GF-D8 (cell line): Measurements from ENCODE around the gene LCORL.
"Not testable (repeated sequence)": the region's sequence is repeated elsewhere in the genome, so short reads cannot be mapped to it uniquely, and the experiment has no call there.

Experiments
- DNase-seq: peaks from one replicate; lab custom pipeline; 2025; lab: John Stamatoyannopoulos, UW

The LCORL gene

DNA sequence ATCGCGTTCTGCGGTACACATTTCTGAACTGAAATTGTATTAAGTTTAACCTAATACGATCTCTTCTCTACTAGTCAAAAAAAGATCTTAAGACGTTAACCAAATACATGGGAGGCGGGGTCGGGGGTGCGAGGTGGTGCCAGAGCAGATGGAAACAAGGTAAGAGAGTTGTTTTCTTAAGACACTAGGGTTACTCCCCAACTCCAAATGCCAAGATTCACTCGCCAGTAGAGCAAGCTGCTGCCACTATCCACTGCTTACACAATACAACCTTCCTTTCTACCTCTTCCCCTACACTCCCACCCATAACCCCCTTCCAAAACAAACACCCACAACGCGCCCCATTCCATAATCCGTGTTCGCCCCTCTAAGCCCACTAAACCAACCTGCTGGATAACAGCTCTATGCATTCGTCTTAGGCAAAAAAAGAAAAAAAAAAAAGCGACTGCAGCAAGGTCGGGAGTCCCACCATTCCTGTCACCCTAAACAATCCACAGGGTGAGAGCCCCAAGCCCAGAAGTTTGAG is 1.3 kb downstream of the LCORL start:
- DNase-seq: no peak

- DNase-seq: no peak
Observed at GRCh38 chr4:18014269-18014668, 7.3 kb downstream of the LCORL start.

- DNase-seq: no peak
Observed at GRCh38 chr4:18012807-18013462, 8.6 kb downstream of the LCORL start.

GRCh38 chr4:18012134-18012806 is 9.3 kb downstream of the LCORL start:
- DNase-seq: no peak

DNA sequence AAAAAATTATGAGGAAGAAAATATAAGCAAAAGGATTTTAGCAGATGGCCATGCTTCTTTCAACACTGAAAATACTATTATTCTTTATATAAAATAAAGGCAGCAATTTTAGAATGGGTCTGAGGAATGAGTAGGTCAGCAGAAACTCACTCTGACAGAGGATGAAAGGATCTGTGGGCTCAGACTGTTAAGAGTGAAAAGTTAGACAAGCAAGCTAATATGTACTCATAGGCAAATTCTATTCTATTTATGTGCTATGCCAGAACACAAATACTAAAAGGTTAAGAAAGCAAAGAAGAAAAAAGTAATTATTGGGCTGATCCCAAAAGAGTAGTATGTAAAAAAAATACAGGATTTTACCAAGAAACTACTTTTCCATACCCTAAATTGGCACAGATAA is 13.9 kb downstream of the LCORL start:
- DNase-seq: no peak

DNA sequence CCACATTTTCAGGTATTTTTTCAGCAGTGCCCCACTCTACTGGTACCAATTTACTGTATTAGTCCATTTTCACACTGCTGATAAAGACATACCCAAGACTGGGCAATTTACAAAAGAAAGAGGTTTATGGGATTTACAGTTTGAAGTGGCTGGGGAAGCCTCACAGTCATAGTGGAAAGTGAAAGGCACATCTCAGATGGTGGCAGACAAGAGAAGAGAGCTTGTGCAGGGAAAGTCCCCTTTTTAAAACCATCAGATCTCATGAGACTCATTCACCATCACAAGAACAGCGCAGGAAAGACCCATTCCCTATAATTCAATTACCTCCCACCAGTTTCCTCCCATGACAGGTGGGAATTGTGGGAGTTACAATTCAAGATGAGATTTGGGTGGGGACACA is 15.1 kb downstream of the LCORL start:
- not testable (repeated sequence) for DNase-seq

GRCh38 chr4:17997129-17997528 is 24.4 kb downstream of the LCORL start:
- no peak for DNase-seq

- DNase-seq: no peak
Observed at GRCh38 chr4:17995165-17995564, 26.4 kb downstream of the LCORL start.

- no peak for DNase-seq
Observed at GRCh38 chr4:17985832-17986231, 35.7 kb downstream of the LCORL start.

GRCh38 chr4:17981063-17981462 is 40.5 kb downstream of the LCORL start:
- DNase-seq: no peak

DNA sequence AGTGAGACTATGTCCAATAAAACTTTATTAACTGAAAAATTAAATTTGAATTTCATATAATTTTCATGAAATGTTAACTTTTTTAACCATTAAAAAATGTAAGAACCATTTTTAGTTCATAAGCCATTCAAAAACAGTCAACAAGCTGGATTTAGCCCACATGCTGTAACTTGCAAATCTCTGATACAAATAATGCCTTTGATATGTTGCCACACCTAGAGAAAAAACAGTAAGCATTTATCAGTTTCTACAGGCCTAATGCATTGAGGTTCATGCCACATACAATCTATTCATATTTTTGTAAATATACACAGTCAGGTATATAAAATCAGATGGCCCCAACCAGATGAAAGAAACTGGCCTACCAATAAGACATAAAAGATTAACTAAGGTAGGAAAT is 52.8 kb downstream of the LCORL start:
- no peak for DNase-seq

DNA sequence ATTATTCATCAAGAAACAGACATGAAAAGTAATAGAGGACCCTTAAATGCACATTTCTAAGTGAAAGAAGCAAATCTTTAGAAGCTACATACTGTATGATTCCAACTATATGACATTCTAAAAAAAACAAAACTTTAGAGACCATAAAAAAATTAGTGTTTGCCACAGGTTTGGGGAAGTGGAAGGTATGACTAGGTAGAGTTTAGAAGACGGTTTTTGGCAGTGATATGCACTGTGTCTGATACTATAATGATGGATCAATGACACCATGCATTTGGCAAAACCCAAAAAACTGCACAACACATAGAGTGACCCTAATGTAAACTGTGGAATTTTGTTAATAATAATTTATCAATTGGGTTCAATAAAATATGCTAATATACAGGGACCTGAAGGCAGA is 54.5 kb downstream of the LCORL start:
- no peak for DNase-seq

GRCh38 chr4:17966312-17966711 is 55.2 kb downstream of the LCORL start:
- no peak for DNase-seq

DNA sequence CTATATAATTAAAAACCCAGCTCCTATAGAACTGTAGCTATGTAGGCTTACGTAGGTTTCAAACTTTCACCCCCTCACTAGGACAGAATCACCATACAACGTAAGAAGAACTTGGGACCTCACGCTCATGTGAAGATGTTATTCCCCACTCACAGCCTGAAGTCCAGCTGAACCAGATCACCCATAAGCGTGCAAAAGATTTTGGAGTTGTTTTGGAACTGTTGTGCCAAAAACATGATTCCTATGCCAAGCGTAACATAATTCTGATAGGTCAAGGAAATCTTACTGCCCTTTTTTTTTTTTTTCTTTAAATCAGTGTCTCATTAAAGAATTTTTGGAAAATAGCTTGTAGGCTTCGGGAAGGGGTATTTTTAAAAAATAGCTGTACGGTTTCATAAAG is 57.0 kb downstream of the LCORL start:
- no peak for DNase-seq

GRCh38 chr4:17962171-17962570 is 59.4 kb downstream of the LCORL start:
- no peak for DNase-seq

- no peak for DNase-seq
Observed at GRCh38 chr4:17961249-17961648, 60.3 kb downstream of the LCORL start.

GRCh38 chr4:17958181-17958580 is 63.4 kb downstream of the LCORL start:
- no peak for DNase-seq

GRCh38 chr4:17957688-17958087 is 63.9 kb downstream of the LCORL start:
- DNase-seq: no peak

GRCh38 chr4:17956245-17956644 is 65.3 kb downstream of the LCORL start:
- no peak for DNase-seq

GRCh38 chr4:17945303-17945702 is 76.3 kb downstream of the LCORL start:
- no peak for DNase-seq

GRCh38 chr4:17941731-17942130 is 79.8 kb downstream of the LCORL start:
- DNase-seq: no peak

- no peak for DNase-seq
Observed at GRCh38 chr4:17939054-17939453, 82.5 kb downstream of the LCORL start.

DNA sequence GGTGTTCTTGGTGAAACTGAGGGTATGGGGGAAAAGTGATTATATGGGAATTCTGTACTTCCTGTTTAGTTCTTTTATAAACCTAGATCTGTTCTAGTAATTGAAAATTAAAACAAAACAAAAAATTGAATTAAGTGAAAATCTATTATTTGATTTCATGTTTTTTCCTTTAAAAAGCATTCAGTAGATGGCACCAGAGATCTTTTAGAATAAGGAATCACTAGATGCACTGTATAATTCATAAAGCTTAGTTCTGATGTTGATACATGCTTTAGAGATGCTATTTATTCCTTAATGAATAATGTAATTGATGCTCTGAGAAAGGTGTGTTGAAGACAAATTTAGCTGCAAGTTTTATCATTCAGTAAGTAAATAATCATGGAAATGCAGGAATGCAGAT is 87.3 kb downstream of the LCORL start:
- no peak for DNase-seq

GRCh38 chr4:17933126-17933525 is 88.4 kb downstream of the LCORL start:
- DNase-seq: no peak
